Adrenal gland (tissue), 5 donors: ENCODE results near the gene SLC11A1.

Experiments used
- CTCF ChIP-seq, 6 experiments: fragments of 450-650 bp in 4 of 6; fragments of 200-600 bp in 2 of 6; sonication (generic) in 1 of 6; IDR thresholded peaks; 1 replicate in 5 of 6; 2 replicates in 1 of 6; pipeline versions ENCODE4 v1.5.1 to v1.8.0; 2016 to 2021; ENCODE audit warnings: antibody characterized with exemption in 6 of 6, mild to moderate bottlenecking in 2 of 6, moderate library complexity in 1 of 6
- POLR2A ChIP-seq, 2 donors: fragments of 450-650 bp; IDR thresholded peaks; one replicate each; pipeline ENCODE4 v1.6.1; 2017; ENCODE audit warnings: antibody characterized with exemption in 2 of 2, mild to moderate bottlenecking in 2 of 2, moderate library complexity in 1 of 2
- donor health status: DM: no; HTN: no; CAD: no.

- TF ChIP-seq CTCF (IDR thresholded peaks at IDR 0.05) (no peak), POLR2A (IDR thresholded peaks at IDR 0.05) (no peak)
Observed at GRCh38 chr2:218423584-218423983, 41.5 kb downstream of the SLC11A1 start.
